Activated T-cell treated with anti-CD3 and anti-CD28 coated beads, Interleukin-2, amount 50 U/mL, for 4 hours (primary cell): ENCODE data around the gene YPEL4. TPM values are rescaled to one million over a fixed set of nuclear protein-coding genes. Genes with fewer than 3 reads are reported as not detected.

Source experiments
- ATAC-seq, 2 donors: fragments of 200-7000 bp; cut with Tn5 transposase; one replicate each; pipeline ENCODE4 v1.10.0; 2021
- DNase-seq: peaks from one replicate; pipeline ENCODE4 v3.0.0-alpha.2; 2020
- H3K27me3 Mint-ChIP-seq: one replicate; pipeline ENCODE4 v1.8.0; 2021; ENCODE audit warnings: low read depth, mixed read lengths
- H3K36me3 Mint-ChIP-seq: one replicate; pipeline ENCODE4 v1.8.0; 2022; ENCODE audit warnings: mixed read lengths; ENCODE audit not compliant: insufficient read depth
- H3K4me1 Mint-ChIP-seq: one replicate; pipeline ENCODE4 v1.8.0; 2021; ENCODE audit warnings: low read depth, mixed read lengths
- H3K4me3 Mint-ChIP-seq: one replicate; pipeline ENCODE4 v1.8.0; 2021; ENCODE audit warnings: mild to moderate bottlenecking, moderate library complexity, mixed read lengths
- H3K9me3 Mint-ChIP-seq: one replicate; pipeline ENCODE4 v1.8.0; 2021; ENCODE audit warnings: mixed read lengths
- total RNA-seq, 3 donors: library from RNA; stranded (reverse); gene quantifications; one replicate each; pipeline ENCODE4 v1.2.1, GENCODE V29; 2021

The YPEL4 gene
- total RNA-seq, 3 donors from 2014 or later = 0.05 TPM; not detected in 2

GRCh38 chr11:57633394-57634070 is 16.2 kb downstream of the YPEL4 start:
- Mint-ChIP-seq H3K4me1 (peaks cover 3% of the 10 kb centered on the region), H3K4me3 (no peak overlapping the region)

GRCh38 chr11:57632116-57632515 is 17.6 kb downstream of the YPEL4 start:
- Mint-ChIP-seq H3K36me3 (no peaks in the 10 kb centered on the region), H3K4me1 (no peaks in the 10 kb centered on the region), H3K9me3 (no peaks in the 10 kb centered on the region), H3K4me3 (no peak overlapping the region), H3K27me3 (peaks cover 23% of the 10 kb centered on the region)
- DNase-seq (no peak), ATAC-seq (no peak)

More at GRCh38 chr11:57633394-57634070, 16.2 kb downstream of the YPEL4 start:
- Mint-ChIP-seq H3K36me3 (no peaks in the 10 kb centered on the region), H3K9me3 (no peaks in the 10 kb centered on the region), H3K27me3 (peaks cover 33% of the 10 kb centered on the region)
- DNase-seq (no peak), ATAC-seq (no peak)

- Mint-ChIP-seq H3K4me1 (no peaks in the 10 kb centered on the region), H3K27me3 (peaks cover 16% of the 10 kb centered on the region), H3K4me3 (no peak overlapping the region), H3K36me3 (no peaks in the 10 kb centered on the region), H3K9me3 (no peaks in the 10 kb centered on the region)
- DNase-seq (no peak), ATAC-seq (no peak)
Observed at GRCh38 chr11:57630171-57630570, 19.5 kb downstream of the YPEL4 start.

GRCh38 chr11:57626895-57627294 is 22.8 kb downstream of the YPEL4 start:
- peaks cover 8% of the 10 kb centered on the region for H3K27me3 Mint-ChIP-seq
- H3K9me3 Mint-ChIP-seq = no peaks in the 10 kb centered on the region
- no peaks in the 10 kb centered on the region for H3K36me3 Mint-ChIP-seq
- no peak for ATAC-seq
- no peak overlapping the region for H3K4me3 Mint-ChIP-seq
- no peak for DNase-seq
- no peaks in the 10 kb centered on the region for H3K4me1 Mint-ChIP-seq

GRCh38 chr11:57624864-57625263 is 24.8 kb downstream of the YPEL4 start:
- Mint-ChIP-seq H3K27me3 (peaks cover 5% of the 10 kb centered on the region), H3K9me3 (peaks cover 3% of the 10 kb centered on the region), H3K36me3 (no peaks in the 10 kb centered on the region), H3K4me3 (no peak overlapping the region), H3K4me1 (no peaks in the 10 kb centered on the region)
- DNase-seq (no peak), ATAC-seq (no peak)

- ATAC-seq (no peak), DNase-seq (no peak)
- no peaks in the 10 kb centered on the region for H3K4me1 Mint-ChIP-seq
- peaks cover 1% of the 10 kb centered on the region for H3K27me3 Mint-ChIP-seq
- no peaks in the 10 kb centered on the region for H3K36me3 Mint-ChIP-seq
- peaks cover 3% of the 10 kb centered on the region for H3K9me3 Mint-ChIP-seq
- H3K4me3 Mint-ChIP-seq = no peak overlapping the region
Observed at GRCh38 chr11:57622263-57622662, 27.4 kb downstream of the YPEL4 start.

GRCh38 chr11:57620467-57620866 is 29.2 kb downstream of the YPEL4 start:
- H3K4me1 Mint-ChIP-seq = no peaks in the 10 kb centered on the region
- DNase-seq = no peak
- peaks cover 10% of the 10 kb centered on the region for H3K27me3 Mint-ChIP-seq
- no peaks in the 10 kb centered on the region for H3K36me3 Mint-ChIP-seq
- no peak for ATAC-seq
- H3K9me3 Mint-ChIP-seq = peaks cover 3% of the 10 kb centered on the region
- no peak overlapping the region for H3K4me3 Mint-ChIP-seq

- DNase-seq (no peak), ATAC-seq (no peak)
- Mint-ChIP-seq H3K4me1 (no peaks in the 10 kb centered on the region), H3K27me3 (peaks cover 10% of the 10 kb centered on the region), H3K4me3 (no peak overlapping the region), H3K36me3 (no peaks in the 10 kb centered on the region), H3K9me3 (peaks cover 3% of the 10 kb centered on the region)
Observed at GRCh38 chr11:57619331-57619730, 30.4 kb downstream of the YPEL4 start.

GRCh38 chr11:57618438-57618837 is 31.3 kb downstream of the YPEL4 start:
- no peak for DNase-seq
- Mint-ChIP-seq H3K4me3 (no peak overlapping the region), H3K36me3 (no peaks in the 10 kb centered on the region), H3K27me3 (peaks cover 10% of the 10 kb centered on the region), H3K4me1 (no peaks in the 10 kb centered on the region), H3K9me3 (peaks cover 3% of the 10 kb centered on the region)
- no peak for ATAC-seq

- DNase-seq (no peak), ATAC-seq (no peak)
- H3K36me3 Mint-ChIP-seq = no peaks in the 10 kb centered on the region
- peaks cover 13% of the 10 kb centered on the region for H3K27me3 Mint-ChIP-seq
- no peaks in the 10 kb centered on the region for H3K4me1 Mint-ChIP-seq
- H3K9me3 Mint-ChIP-seq = peaks cover 3% of the 10 kb centered on the region
- no peak overlapping the region for H3K4me3 Mint-ChIP-seq
Observed at GRCh38 chr11:57616595-57616994, 33.1 kb downstream of the YPEL4 start.

- no peaks in the 10 kb centered on the region for H3K36me3 Mint-ChIP-seq
- no peaks in the 10 kb centered on the region for H3K4me1 Mint-ChIP-seq
- no peak overlapping the region for H3K4me3 Mint-ChIP-seq
- H3K27me3 Mint-ChIP-seq = peaks cover 13% of the 10 kb centered on the region
- no peaks in the 10 kb centered on the region for H3K9me3 Mint-ChIP-seq
- ATAC-seq = no peak
- no peak for DNase-seq
Observed at GRCh38 chr11:57615308-57615707, 34.4 kb downstream of the YPEL4 start.

GRCh38 chr11:57614234-57614772 is 35.4 kb downstream of the YPEL4 start:
- H3K27me3 Mint-ChIP-seq = peaks cover 13% of the 10 kb centered on the region
- no peak for DNase-seq
- no peak overlapping the region for H3K4me3 Mint-ChIP-seq
- no peak for ATAC-seq
- no peaks in the 10 kb centered on the region for H3K4me1 Mint-ChIP-seq
- no peaks in the 10 kb centered on the region for H3K9me3 Mint-ChIP-seq
- H3K36me3 Mint-ChIP-seq = no peaks in the 10 kb centered on the region

GRCh38 chr11:57610170-57610569 is 39.5 kb downstream of the YPEL4 start:
- DNase-seq (no peak), ATAC-seq (no peak)
- H3K4me1 Mint-ChIP-seq = no peaks in the 10 kb centered on the region
- no peaks in the 10 kb centered on the region for H3K9me3 Mint-ChIP-seq
- peaks cover 9% of the 10 kb centered on the region for H3K27me3 Mint-ChIP-seq
- H3K36me3 Mint-ChIP-seq = no peaks in the 10 kb centered on the region
- H3K4me3 Mint-ChIP-seq = no peak overlapping the region

- Mint-ChIP-seq H3K36me3 (no peaks in the 10 kb centered on the region), H3K4me3 (no peak overlapping the region), H3K9me3 (no peaks in the 10 kb centered on the region), H3K4me1 (no peaks in the 10 kb centered on the region), H3K27me3 (peaks cover 10% of the 10 kb centered on the region)
- DNase-seq (no peak), ATAC-seq (no peak)
Observed at GRCh38 chr11:57605028-57605420, 44.7 kb downstream of the YPEL4 start.

GRCh38 chr11:57604296-57605027 is 45.2 kb downstream of the YPEL4 start:
- DNase-seq (no peak), ATAC-seq (no peak)
- H3K36me3 Mint-ChIP-seq = no peaks in the 10 kb centered on the region
- H3K4me1 Mint-ChIP-seq = no peaks in the 10 kb centered on the region
- peaks cover 16% of the 10 kb centered on the region for H3K27me3 Mint-ChIP-seq
- no peaks in the 10 kb centered on the region for H3K9me3 Mint-ChIP-seq
- H3K4me3 Mint-ChIP-seq = no peak overlapping the region
